ENCODE results near the gene SLC6A17. TPM values are rescaled to one million over a fixed set of nuclear protein-coding genes. Genes with fewer than 3 reads are reported as not detected.

SLC6A17 gene
- total and polyA plus RNA-seq, 2 experiments from 2014 or later, result 0.03 to 0.17 TPM

DNA sequence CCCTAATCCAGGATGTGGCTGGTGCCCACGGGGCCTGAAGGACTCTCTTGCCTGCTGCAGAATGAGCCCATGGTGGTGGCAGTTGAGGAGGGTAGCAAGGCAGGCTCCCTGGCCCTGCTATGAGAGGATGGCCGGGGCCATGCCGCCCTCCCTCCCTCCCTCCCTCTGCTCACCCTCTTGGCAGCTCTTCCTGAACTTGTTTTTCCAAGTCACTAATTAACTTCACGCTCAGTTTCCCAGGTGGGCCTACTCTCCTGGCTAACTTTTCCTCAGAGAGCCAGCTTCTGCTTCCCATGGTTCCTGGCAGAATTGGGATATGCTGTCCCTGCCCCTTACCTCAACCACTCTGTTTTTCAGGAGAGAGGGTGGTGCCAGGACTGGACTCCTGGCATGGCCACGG, 70.0 kb downstream of the SLC6A17 start:
- Histone ChIP-seq H3K4me1 (ENCODE audit: insufficient read depth) (no peaks in the 10 kb centered on the region), H3K4me2 (no peak overlapping the region), H3K9me2 (ENCODE audit: insufficient read depth) (no peaks in the 10 kb centered on the region), H3K27me3 (ENCODE audit: insufficient read depth) (no peaks in the 10 kb centered on the region), H3K4me3 (no peak overlapping the region), H3F3A (replicated peaks; ENCODE audit: low read depth) (no peaks in the 10 kb centered on the region), H3K36me3 (ENCODE audit: insufficient read depth) (no peaks in the 10 kb centered on the region), H4K20me1 (replicated peaks; ENCODE audit: insufficient read depth) (peaks cover 7% of the 10 kb centered on the region), H3K27ac (ENCODE audit: low read depth) (no peak overlapping the region), H2AFZ (no peak overlapping the region), H3K79me2 (replicated peaks; ENCODE audit: insufficient read depth) (no peaks in the 10 kb centered on the region)
- peaks cover 17% of the 10 kb centered on the region for H3K4me1 Mint-ChIP-seq
- peaks cover 10% of the 10 kb centered on the region for H3K27me3 Mint-ChIP-seq (ENCODE audit: insufficient read depth, low read depth, poor library complexity)
- TF ChIP-seq JUNB (IDR thresholded peaks at IDR 0.05; ENCODE audit: unreplicated experiment), result no peak
- no peak for TF ChIP-seq CTCF (conservative IDR thresholded peaks at IDR 0.05; ENCODE audit: low read depth in 2 of 2)
- no peak for TF ChIP-seq REST (IDR thresholded peaks at IDR 0.05; ENCODE audit: unreplicated experiment)
- no peak for TF ChIP-seq CREB1 (CRISPR knock-in tag; IDR thresholded peaks at IDR 0.05; ENCODE audit: low read depth)
- TF ChIP-seq STAT1 (IDR thresholded peaks at IDR 0.05; ENCODE audit: unreplicated experiment), result no peak
- TF ChIP-seq ETS1 (IDR thresholded peaks at IDR 0.05), result no peak
- TF ChIP-seq EZH2 (IDR thresholded peaks at IDR 0.05; ENCODE audit: low read depth, unreplicated experiment), result no peak
- no peak for TF ChIP-seq EZH2phosphoT487 (IDR thresholded peaks at IDR 0.05; ENCODE audit: unreplicated experiment)
- no peak for TF ChIP-seq NANOG (IDR thresholded peaks at IDR 0.05; ENCODE audit: borderline replicate concordance)
- TF ChIP-seq ZNF114 (CRISPR knock-in tag; IDR thresholded peaks at IDR 0.05), result no peak
- no peak for TF ChIP-seq ZNF462 (CRISPR knock-in tag; IDR thresholded peaks at IDR 0.05)
- no peak for TF ChIP-seq ZNF331 (CRISPR knock-in tag; IDR thresholded peaks at IDR 0.05; ENCODE audit: low read depth)
- DNase-seq (ENCODE audit: low spot score) (no peak), ATAC-seq (no peak)
- no peak overlapping the region for H3K27ac Mint-ChIP-seq
- H3K9me3 Mint-ChIP-seq, result no peaks in the 10 kb centered on the region
- H3K4me3 Mint-ChIP-seq, result no peak overlapping the region
- H3K36me3 Mint-ChIP-seq (ENCODE audit: low read depth), result peaks cover 10% of the 10 kb centered on the region; the same call in 2 of the 3 replicates

Data from GM23338 (cell line).